ENCODE results near the gene BRMS1L.

DNA sequence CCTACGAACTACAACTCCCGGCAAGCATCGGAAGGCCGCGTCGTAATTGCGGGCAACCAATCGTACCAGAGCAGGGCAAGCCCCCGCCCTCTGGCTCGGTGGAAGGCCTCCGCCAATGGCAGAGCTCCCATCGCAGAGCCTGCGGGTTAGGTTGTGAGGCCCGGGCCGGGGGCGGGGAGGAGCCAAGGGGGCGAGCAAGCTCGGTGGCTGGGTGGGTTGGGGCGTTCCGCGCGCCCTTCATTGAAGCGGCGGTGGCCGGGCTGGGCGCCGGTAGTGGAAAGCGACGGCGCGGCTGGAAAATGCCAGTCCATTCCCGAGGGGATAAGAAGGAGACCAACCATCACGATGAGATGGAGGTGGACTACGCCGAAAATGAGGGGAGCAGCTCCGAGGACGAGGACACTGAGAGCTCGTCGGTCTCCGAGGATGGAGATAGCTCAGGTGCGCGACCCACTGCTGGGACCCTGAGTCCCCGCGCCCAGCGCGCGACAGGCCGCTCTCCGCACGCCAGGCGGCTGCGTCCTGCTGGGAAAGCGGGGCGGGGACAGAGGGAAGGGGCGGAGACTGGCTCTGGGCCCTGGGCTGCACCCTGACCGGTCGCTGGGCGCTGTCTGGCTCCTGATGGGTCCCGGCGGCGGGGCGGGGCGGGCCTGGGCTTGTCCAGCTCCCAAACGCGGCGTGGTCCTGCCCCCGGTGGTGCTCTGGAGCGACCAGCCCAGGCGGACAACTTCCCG, at the start of gene BRMS1L:
- TF ChIP-seq, protein P1, sequence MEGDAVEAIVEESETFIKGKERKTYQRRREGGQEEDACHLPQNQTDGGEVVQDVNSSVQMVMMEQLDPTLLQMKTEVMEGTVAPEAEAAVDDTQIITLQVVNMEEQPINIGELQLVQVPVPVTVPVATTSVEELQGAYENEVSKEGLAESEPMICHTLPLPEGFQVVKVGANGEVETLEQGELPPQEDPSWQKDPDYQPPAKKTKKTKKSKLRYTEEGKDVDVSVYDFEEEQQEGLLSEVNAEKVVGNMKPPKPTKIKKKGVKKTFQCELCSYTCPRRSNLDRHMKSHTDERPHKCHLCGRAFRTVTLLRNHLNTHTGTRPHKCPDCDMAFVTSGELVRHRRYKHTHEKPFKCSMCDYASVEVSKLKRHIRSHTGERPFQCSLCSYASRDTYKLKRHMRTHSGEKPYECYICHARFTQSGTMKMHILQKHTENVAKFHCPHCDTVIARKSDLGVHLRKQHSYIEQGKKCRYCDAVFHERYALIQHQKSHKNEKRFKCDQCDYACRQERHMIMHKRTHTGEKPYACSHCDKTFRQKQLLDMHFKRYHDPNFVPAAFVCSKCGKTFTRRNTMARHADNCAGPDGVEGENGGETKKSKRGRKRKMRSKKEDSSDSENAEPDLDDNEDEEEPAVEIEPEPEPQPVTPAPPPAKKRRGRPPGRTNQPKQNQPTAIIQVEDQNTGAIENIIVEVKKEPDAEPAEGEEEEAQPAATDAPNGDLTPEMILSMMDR (IDR thresholded peaks at IDR 0.05): peak in 1 of 5 experiments; percentile 14
- peak; percentile 85 for TF ChIP-seq POLR2A (IDR thresholded peaks at IDR 0.05)

Data from transverse colon (tissue), 3 donors.